Lung (tissue), 12 donors: ENCODE measurements around the gene CD300LB. TPM values are rescaled to one million over a fixed set of nuclear protein-coding genes. Genes with fewer than 3 reads are reported as not detected.

Experiments used
- ATAC-seq: fragments of 200-7000 bp; cut with Tn5 transposase; one replicate; pipeline ENCODE4 v1.9.1; 2020; ENCODE audit warnings: moderate number of reproducible peaks; ENCODE audit not compliant: insufficient read depth, low FRiP score
- DNase-seq, 3 donors: peaks; one replicate each; pipeline ENCODE4 v3.0.0-alpha.2; 2013 to 2017
- H3K27ac ChIP-seq, 2 donors: one replicate each; pipeline ENCODE4 v1.5.1; 2013; ENCODE audit warnings: mild to moderate bottlenecking in 2 of 2, moderate library complexity in 2 of 2, control low read depth in 1 of 2, inconsistent platforms in 1 of 2, low read depth in 1 of 2, low read length in 1 of 2
- H3K27me3 ChIP-seq, 3 donors: one replicate each; pipeline ENCODE4 v1.5.1; 2013; ENCODE audit warnings: low read length in 2 of 3; ENCODE audit not compliant: control insufficient read depth in 3 of 3, insufficient read depth in 3 of 3
- H3K36me3 ChIP-seq, 4 donors: one replicate each; pipeline ENCODE4 v1.5.1; 2013; ENCODE audit warnings: low read length in 4 of 4, mild to moderate bottlenecking in 1 of 4, moderate library complexity in 1 of 4; ENCODE audit not compliant: control insufficient read depth in 4 of 4, insufficient read depth in 4 of 4
- H3K4me1 ChIP-seq, 5 donors: one replicate each; pipeline ENCODE4 v1.5.1; 2013; ENCODE audit warnings: low read length in 5 of 5, mild to moderate bottlenecking in 2 of 5, moderate library complexity in 1 of 5; ENCODE audit not compliant: control insufficient read depth in 5 of 5, insufficient read depth in 5 of 5
- H3K4me3 ChIP-seq: one replicate; pipeline ENCODE4 v1.5.1; 2013; ENCODE audit warnings: mild to moderate bottlenecking, control low read depth, moderate library complexity
- H3K9ac ChIP-seq, 2 donors: one replicate each; pipeline ENCODE4 v1.5.1; 2013; ENCODE audit warnings: low read length in 2 of 2, control low read depth in 1 of 2; ENCODE audit not compliant: insufficient read depth in 1 of 2
- H3K9me3 ChIP-seq, 4 donors: one replicate each; pipeline ENCODE4 v1.5.1; 2013; ENCODE audit warnings: low read length in 3 of 4, mild to moderate bottlenecking in 1 of 4, moderate library complexity in 1 of 4; ENCODE audit not compliant: control insufficient read depth in 4 of 4, insufficient read depth in 3 of 4
- CTCF ChIP-seq: IDR thresholded peaks from 2 replicates; pipeline ENCODE4 v1.5.1; 2012; ENCODE audit warnings: mild to moderate bottlenecking; ENCODE audit errors: control extremely low read depth, extremely low read depth
- WGBS, 2 donors: extraction: QIAGEN DNeasy Blood & Tissue Kit; methylation state at CpG; one replicate each; pipeline ENCODE4 v1.1.7; 2013; 5-methylcytosine and 5-hydroxymethylcytosine counted together
- polyA plus RNA-seq, 2 donors: library from polyadenylated mRNA; stranded (reverse); fragments of 200-250 nt; gene quantifications; one replicate each; pipeline ENCODE4 v1.2.1, GENCODE V29; 2013
- total RNA-seq, 2 donors: library from RNA; depleted of rRNA in 1 of 2; stranded (reverse); fragments of >200 nt in 1 of 2; gene quantifications; one replicate each; pipeline ENCODE4 v1.2.1, GENCODE V29; 2014 to 2021
- donor health status: control.
- donor health status: control.
- donor health status: Bipolar disorder and iron deficiency.
- donor health status: healthy.
- donor health status: DM: yes; HTN: yes; CAD: no.

CD300LB gene
- total and polyA plus RNA-seq, 4 donors: 0.82 to 1.8 (median 1.3) TPM

GRCh38 chr17:74515941-74516340 lies 15.3 kb downstream of the CD300LB start:
- Histone ChIP-seq H3K9ac (no peak overlapping the region), H3K36me3 (no peaks in the 10 kb centered on the region), H3K4me3 (no peak overlapping the region), H3K9me3 (peaks cover 0 to 8% (median 0%) of the 10 kb centered on the region in 4 donors), H3K27ac (no peak overlapping the region), H3K4me1 (no peaks in the 10 kb centered on the region), H3K27me3 (no peaks in the 10 kb centered on the region)
- ATAC-seq (no peak), DNase-seq (no peak)
- no peak for TF ChIP-seq CTCF
- WGBS, 2 donors: 79 to 85% methylated on average over 4 of the region's 4 CpGs

GRCh38 chr17:74514632-74515334 lies 16.5 kb downstream of the CD300LB start:
- 95 to 97% methylated on average over 10 of the region's 10 CpGs for WGBS, 2 donors
- no peaks in the 10 kb centered on the region for H3K4me1 ChIP-seq
- no peak for DNase-seq
- TF ChIP-seq CTCF: no peak
- H3K9ac ChIP-seq: no peak overlapping the region
- H3K27me3 ChIP-seq: no peaks in the 10 kb centered on the region
- H3K36me3 ChIP-seq: no peaks in the 10 kb centered on the region
- no peak overlapping the region for H3K27ac ChIP-seq
- H3K9me3 ChIP-seq: peaks cover 0 to 8% (median 0%) of the 10 kb centered on the region in 4 donors
- no peak for ATAC-seq
- H3K4me3 ChIP-seq: no peak overlapping the region

DNA sequence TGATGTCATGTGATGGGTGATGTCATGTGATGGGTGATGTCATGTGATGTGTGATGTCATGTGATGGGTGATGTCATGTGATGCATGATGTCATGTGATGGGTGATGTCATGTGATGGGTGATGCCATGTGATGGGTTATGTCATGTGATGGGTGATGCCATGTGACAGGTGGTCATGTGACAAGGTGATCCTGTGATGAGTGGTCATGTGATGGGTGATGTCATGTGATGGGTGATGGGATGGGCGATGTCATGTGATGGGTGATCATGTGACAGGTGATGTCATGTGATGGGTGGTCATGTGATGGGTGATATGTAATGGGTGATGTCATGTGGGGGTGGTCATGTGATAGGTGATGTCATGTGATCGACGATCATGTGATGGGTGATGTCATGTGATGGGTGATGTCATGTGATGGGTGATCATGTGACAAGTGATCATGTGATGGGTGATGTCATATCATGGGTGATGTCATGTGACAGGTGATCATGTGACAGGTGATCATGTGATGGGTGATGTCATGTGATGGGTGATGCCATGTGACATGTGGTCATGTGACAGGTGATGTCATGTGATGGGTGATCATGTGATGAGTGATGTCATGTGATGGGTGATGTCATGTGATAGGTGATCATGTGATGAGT lies 17.2 kb downstream of the CD300LB start:
- 69 to 98% methylated on average over 3 of the region's 3 CpGs for WGBS, 2 donors
- Histone ChIP-seq H3K36me3 (no peaks in the 10 kb centered on the region), H3K27ac (no peak overlapping the region), H3K27me3 (no peaks in the 10 kb centered on the region), H3K9ac (no peak overlapping the region), H3K4me1 (no peaks in the 10 kb centered on the region), H3K9me3 (peaks cover 0 to 8% (median 0%) of the 10 kb centered on the region in 4 donors), H3K4me3 (no peak overlapping the region)
- peak; percentile 52 to 76 (median 57) for DNase-seq
- no peak for TF ChIP-seq CTCF
- ATAC-seq: no peak
